Activated T-helper 1 cell treated with anti-CD3 and anti-CD28 coated beads, Interleukin-2, amount 50 U/mL, for 16 hours (primary cell): ENCODE data around the gene TAP1.
"Not testable (repeated sequence)": the region's sequence is repeated elsewhere in the genome, so short reads cannot be mapped to it uniquely, and the experiment has no call there.

Source experiments
- DNase-seq, 2 donors: peaks; one replicate each; pipeline ENCODE4 v3.0.0-alpha.2; 2020; ENCODE audit warnings: low read depth in 1 of 2, low spot score in 1 of 2

Gene TAP1

DNA sequence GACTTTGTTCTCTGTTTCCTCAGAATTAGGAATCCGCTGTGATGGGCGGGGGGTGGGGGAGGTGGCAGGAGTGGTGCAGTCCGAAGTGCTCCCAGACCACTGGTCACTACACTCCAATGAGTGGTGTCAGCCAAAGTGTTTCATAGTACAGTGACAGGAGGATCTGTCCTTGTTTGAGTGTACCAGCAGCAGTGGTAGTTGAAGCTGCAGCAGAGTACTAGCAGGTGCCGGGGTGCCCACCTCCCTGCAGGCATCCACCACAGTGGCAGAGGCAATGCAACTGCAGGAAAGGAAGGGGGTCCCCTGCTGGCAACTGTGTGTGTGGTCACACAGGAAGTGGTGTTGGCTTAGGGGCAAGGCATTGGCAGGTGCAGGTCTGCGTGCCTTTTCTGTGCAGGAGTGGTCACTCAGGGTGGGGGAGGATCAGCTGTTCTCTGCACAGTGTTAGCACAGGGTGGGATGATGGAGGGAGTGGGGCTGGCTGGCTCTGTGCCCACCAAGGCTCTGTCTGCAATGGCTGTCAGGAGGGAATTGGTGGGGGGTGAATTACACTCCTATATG lies 46.4 kb downstream of the TAP1 start:
- DNase-seq, result no peak

DNA sequence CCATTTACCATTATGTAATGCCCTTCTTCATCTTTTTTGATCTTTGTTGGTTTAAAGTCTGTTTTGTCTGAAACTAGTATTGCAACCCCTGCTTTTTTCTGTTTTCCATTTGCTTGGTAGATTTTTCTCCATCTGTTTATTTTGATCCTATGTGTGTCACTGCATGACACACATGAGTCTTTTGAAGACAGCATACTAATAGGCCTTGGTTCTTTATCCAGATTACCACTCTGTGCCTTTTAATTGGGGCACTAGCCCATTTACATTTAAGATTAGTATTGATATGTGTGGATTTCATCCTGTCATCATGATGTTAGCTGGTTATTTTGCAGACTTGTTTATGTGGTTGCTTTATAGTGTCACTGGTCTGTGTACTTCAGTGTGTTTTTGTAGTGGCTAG lies 48.1 kb downstream of the TAP1 start:
- not testable (repeated sequence) for DNase-seq

DNA sequence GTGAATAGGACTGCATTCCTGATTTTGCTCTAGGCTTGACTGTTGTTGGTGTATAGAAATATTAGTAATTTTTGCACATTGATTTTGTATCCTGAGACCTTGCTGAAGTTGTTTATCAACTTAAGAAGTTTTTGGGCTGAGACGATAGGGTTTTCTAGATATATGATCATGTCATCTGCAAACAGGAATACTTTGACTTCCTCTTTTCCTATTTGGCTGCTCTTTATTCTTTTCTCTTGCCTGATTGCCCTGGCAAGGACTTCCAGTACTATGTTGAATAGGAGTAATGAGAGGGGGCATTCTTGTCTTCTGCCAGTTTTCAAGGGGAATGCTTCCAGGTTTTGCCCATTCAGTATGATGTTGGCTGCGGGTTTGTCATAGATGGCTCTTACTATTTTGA lies 50.1 kb downstream of the TAP1 start:
- DNase-seq, result no peak

DNA sequence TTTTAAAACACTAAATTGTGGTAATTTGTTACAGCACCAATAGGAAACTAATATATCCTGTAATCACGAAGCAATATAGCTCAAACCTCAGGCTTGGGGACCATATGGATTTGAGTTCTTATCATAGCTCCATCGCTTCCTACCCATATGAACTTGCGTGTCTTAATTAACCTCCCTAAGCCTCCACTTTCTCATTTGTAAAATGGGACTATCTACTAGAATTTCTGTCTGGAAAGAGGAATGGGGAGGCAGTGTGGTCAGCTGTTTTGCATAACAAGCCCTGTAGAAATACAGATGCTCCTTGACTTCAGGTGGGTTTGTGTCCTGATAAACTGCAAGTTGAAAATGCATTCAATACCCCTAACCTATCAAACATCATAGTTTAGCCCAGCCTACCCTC lies 53.8 kb downstream of the TAP1 start:
- DNase-seq, result no peak

DNA sequence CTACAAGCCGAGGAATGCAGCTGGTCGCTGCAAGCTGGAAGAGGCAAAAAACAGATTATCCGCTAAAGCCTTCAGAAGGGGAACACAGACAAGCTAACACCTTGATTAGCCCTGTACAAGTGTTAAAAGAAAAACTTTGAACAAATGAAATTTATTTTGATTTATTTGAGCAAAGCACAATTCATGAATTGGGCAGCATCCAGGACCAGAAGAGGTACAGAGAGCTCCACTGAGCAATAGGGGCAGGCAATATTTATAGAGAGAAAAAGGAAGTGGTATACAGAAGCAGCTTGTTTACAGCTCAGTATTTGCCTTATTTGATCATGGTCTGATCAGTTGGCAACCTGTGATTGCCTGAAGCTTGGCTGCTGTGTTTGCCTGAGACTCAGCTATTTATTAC lies 54.3 kb downstream of the TAP1 start:
- no peak for DNase-seq

DNA sequence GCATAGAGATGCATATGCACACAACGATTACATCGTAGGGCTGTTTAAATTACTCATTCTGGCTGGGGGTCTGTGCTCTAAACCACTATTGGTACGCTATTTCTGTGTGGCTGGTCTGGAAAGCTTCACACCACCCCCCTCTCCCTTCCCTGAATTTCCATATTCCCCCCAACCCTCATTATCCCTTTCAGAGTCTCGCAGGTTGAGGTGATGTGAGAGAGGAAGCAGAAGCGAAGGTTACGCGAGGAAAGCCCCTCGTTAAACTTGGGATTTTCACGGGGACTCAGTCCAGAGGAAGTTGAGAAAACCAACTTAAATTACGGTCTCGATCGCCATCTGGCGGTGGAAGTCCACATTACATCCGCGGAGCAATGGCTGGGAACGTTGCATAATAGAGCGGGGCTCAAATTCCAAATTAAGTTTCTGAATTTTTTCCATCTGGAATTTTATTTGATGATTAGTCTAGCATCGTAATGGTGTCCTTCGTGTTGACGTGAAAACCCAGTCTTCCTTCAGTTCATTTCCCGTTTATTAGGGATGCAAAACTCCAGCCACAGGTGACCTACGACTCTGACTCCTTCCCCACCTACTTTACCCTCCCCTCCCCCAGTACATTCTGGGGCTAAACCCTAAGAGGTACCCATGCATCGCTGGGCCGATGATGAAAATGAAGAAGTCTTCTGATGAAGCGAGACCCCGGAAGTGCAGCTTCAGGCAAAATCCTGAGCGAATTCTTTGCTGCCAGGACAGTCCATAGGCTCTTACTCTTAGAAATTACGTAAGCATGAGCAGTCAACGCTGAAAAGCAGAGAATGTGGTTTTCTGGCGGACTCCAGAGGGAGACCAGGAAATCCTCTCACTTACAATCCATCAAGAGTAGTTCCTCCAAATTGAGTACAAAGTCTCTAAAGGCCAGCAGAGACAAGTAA lies 56.4 kb downstream of the TAP1 start:
- DNase-seq, result peak; percentile 61 to 74
